ENCODE results near the gene KLHL34.

DNA sequence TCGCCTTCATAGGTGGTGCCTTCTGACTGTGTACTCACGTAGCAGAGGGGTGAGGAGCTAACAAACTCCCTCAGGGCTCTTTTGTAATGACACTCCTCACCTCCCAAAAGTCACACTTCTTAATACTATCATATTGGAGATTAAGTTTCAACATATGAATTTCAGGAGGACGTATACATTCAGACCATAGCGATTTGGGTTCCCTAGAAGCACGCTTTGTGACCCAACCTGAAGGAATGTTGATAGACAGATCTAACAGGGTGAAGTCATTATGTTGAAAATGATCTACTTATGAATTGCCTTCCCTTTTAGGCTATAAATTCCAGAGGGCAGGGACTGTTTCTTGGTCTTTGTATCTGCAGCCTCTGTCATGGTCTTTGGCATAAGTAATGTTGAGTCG is 3.2 kb upstream of the KLHL34 start:
- TF ChIP-seq, protein P1, sequence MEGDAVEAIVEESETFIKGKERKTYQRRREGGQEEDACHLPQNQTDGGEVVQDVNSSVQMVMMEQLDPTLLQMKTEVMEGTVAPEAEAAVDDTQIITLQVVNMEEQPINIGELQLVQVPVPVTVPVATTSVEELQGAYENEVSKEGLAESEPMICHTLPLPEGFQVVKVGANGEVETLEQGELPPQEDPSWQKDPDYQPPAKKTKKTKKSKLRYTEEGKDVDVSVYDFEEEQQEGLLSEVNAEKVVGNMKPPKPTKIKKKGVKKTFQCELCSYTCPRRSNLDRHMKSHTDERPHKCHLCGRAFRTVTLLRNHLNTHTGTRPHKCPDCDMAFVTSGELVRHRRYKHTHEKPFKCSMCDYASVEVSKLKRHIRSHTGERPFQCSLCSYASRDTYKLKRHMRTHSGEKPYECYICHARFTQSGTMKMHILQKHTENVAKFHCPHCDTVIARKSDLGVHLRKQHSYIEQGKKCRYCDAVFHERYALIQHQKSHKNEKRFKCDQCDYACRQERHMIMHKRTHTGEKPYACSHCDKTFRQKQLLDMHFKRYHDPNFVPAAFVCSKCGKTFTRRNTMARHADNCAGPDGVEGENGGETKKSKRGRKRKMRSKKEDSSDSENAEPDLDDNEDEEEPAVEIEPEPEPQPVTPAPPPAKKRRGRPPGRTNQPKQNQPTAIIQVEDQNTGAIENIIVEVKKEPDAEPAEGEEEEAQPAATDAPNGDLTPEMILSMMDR (IDR thresholded peaks at IDR 0.05): no peak
- no peak for TF ChIP-seq POLR2A (IDR thresholded peaks at IDR 0.05)

All from testis (tissue), 2 donors.